PC-3 (cell line): ENCODE results near the gene ABHD2.

Experiments used
- EZH2 ChIP-seq: fragments of 300-600 bp; sonication (generic); IDR thresholded peaks from one replicate; pipeline ENCODE4 v1.6.1; 2017; ENCODE audit warnings: antibody characterized with exemption, mild to moderate bottlenecking, low read length; ENCODE audit not compliant: unreplicated experiment
- EZH2phosphoT487 ChIP-seq: fragments of 300-600 bp; sonication (generic); IDR thresholded peaks from 2 replicates; pipeline ENCODE4 v1.6.1; 2018; ENCODE audit warnings: mild to moderate bottlenecking, antibody characterized with exemption, low read length, borderline replicate concordance

DNA sequence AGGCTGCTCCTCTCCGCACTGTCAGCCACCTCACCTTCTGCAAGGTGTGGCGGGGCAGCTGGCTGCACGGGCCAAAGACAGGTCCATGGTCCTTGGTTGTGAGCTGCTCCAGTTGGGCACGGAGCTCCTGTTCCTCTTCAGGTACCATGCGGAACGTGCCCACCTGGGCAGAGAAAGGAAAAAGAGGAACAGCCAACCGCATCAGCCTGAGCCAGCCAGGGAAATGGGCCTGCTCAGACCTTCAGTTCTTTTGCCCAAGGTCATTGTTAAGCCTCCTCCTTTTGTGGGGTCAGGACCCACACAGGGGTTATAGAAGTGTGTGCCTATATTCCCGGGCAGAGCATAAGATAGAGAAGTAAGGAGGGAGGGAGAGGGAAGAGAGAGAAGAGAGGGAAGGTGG, 130.3 kb downstream of the ABHD2 start:
- TF ChIP-seq EZH2 (no peak), EZH2phosphoT487 (no peak)
